ENCODE measurements around the gene HIGD1A.

DNA sequence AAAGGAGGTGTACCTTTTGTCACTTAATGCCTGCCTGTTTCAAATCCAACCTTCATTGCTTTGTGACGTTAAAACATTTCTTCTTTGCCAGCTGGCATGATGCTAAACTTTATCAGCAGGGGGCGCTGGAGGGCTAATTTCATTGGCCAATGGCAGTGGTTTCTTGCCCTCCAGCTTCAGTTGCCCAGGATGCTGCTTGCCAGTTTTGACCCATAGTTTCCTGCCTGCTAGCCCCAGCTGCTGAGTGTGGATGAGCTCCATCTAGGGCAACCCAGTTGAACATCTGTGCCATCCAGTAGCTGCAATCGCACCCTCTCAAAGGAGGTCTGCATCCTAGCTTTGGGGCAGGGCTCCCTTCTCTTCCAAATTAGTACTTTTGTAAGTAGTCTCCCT lies 27.0 kb upstream of the HIGD1A start:
- TF ChIP-seq EZH2 (IDR thresholded peaks at IDR 0.05; ENCODE audit: insufficient read depth, low read length): no peak
- TF ChIP-seq, protein P1, sequence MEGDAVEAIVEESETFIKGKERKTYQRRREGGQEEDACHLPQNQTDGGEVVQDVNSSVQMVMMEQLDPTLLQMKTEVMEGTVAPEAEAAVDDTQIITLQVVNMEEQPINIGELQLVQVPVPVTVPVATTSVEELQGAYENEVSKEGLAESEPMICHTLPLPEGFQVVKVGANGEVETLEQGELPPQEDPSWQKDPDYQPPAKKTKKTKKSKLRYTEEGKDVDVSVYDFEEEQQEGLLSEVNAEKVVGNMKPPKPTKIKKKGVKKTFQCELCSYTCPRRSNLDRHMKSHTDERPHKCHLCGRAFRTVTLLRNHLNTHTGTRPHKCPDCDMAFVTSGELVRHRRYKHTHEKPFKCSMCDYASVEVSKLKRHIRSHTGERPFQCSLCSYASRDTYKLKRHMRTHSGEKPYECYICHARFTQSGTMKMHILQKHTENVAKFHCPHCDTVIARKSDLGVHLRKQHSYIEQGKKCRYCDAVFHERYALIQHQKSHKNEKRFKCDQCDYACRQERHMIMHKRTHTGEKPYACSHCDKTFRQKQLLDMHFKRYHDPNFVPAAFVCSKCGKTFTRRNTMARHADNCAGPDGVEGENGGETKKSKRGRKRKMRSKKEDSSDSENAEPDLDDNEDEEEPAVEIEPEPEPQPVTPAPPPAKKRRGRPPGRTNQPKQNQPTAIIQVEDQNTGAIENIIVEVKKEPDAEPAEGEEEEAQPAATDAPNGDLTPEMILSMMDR (IDR thresholded peaks at IDR 0.05; ENCODE audit: insufficient read depth, low read depth, low read length): peak; percentile 59
